ENCODE data around the gene PTPRM. TPM values are rescaled to one million over a fixed set of nuclear protein-coding genes. Genes with fewer than 3 reads are reported as not detected.

The PTPRM gene
- total and polyA plus RNA-seq, 2 experiments from 2014 or later: 1.6 to 5.3 TPM

- no peak for TF ChIP-seq STAT1 (IDR thresholded peaks at IDR 0.05; ENCODE audit: unreplicated experiment)
- no peak for TF ChIP-seq JUNB (IDR thresholded peaks at IDR 0.05; ENCODE audit: unreplicated experiment)
- TF ChIP-seq EZH2 (IDR thresholded peaks at IDR 0.05; ENCODE audit: low read depth, unreplicated experiment): no peak
- TF ChIP-seq, protein P1, sequence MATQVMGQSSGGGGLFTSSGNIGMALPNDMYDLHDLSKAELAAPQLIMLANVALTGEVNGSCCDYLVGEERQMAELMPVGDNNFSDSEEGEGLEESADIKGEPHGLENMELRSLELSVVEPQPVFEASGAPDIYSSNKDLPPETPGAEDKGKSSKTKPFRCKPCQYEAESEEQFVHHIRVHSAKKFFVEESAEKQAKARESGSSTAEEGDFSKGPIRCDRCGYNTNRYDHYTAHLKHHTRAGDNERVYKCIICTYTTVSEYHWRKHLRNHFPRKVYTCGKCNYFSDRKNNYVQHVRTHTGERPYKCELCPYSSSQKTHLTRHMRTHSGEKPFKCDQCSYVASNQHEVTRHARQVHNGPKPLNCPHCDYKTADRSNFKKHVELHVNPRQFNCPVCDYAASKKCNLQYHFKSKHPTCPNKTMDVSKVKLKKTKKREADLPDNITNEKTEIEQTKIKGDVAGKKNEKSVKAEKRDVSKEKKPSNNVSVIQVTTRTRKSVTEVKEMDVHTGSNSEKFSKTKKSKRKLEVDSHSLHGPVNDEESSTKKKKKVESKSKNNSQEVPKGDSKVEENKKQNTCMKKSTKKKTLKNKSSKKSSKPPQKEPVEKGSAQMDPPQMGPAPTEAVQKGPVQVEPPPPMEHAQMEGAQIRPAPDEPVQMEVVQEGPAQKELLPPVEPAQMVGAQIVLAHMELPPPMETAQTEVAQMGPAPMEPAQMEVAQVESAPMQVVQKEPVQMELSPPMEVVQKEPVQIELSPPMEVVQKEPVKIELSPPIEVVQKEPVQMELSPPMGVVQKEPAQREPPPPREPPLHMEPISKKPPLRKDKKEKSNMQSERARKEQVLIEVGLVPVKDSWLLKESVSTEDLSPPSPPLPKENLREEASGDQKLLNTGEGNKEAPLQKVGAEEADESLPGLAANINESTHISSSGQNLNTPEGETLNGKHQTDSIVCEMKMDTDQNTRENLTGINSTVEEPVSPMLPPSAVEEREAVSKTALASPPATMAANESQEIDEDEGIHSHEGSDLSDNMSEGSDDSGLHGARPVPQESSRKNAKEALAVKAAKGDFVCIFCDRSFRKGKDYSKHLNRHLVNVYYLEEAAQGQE (IDR thresholded peaks at IDR 0.05; ENCODE audit: unreplicated experiment): no peak
- TF ChIP-seq ZNF331 (CRISPR knock-in tag; IDR thresholded peaks at IDR 0.05; ENCODE audit: low read depth): no peak
- TF ChIP-seq CREB1 (CRISPR knock-in tag; IDR thresholded peaks at IDR 0.05; ENCODE audit: low read depth): no peak
Measured at GRCh38 chr18:8208716-8209115, 641.6 kb downstream of the PTPRM start (continued).

DNA sequence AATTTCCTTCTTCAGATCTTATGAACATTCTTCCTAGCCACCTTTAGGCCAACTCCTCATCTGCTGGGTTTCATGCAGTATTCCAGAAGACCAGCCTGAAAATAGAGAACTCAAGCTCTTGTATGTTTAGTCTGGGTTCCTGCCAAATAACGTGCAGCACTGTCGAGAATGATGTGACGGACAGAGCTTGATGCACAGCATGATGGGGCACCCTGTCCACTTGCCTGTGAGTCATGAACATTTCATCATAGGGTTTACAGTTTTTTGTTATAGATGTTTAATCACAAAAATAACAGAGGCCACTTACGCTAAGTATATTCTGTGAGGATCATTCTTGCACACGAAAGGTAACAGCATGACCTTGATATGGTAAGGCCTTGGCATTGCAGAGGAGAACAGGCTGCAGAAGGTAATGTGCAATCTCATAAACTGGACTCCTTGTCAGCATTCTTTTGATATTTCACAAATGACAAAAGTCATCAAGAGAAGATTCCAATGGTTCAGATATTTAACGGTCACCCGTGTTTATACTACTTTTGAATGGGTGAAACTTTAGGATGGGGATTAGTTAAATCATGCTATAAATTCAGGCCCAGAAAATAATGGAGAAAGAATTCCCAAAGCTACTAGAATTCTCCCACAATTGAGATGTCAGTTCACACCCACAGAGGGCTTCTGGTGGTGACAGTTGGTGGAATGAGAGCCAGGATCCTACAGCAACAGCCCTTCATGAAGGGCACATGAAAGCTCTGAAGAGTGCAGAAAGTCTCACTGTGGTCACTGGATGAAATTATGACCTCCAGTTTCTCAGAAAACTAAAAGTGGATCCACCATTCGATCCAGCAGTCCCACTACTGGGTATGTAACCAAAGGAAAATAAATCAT is 646.0 kb downstream of the PTPRM start:
- Histone ChIP-seq H3K27me3 (ENCODE audit: insufficient read depth) (no peaks in the 10 kb centered on the region), H3K4me3 (no peak overlapping the region)
- no peak for TF ChIP-seq EZH2 (IDR thresholded peaks at IDR 0.05; ENCODE audit: low read depth, unreplicated experiment)
- TF ChIP-seq ZNF114 (CRISPR knock-in tag; IDR thresholded peaks at IDR 0.05): no peak
- no peak for TF ChIP-seq ZNF331 (CRISPR knock-in tag; IDR thresholded peaks at IDR 0.05; ENCODE audit: low read depth)
- TF ChIP-seq EZH2phosphoT487 (IDR thresholded peaks at IDR 0.05; ENCODE audit: unreplicated experiment): no peak
- TF ChIP-seq NANOG (IDR thresholded peaks at IDR 0.05; ENCODE audit: borderline replicate concordance): no peak
- TF ChIP-seq, protein P2, sequence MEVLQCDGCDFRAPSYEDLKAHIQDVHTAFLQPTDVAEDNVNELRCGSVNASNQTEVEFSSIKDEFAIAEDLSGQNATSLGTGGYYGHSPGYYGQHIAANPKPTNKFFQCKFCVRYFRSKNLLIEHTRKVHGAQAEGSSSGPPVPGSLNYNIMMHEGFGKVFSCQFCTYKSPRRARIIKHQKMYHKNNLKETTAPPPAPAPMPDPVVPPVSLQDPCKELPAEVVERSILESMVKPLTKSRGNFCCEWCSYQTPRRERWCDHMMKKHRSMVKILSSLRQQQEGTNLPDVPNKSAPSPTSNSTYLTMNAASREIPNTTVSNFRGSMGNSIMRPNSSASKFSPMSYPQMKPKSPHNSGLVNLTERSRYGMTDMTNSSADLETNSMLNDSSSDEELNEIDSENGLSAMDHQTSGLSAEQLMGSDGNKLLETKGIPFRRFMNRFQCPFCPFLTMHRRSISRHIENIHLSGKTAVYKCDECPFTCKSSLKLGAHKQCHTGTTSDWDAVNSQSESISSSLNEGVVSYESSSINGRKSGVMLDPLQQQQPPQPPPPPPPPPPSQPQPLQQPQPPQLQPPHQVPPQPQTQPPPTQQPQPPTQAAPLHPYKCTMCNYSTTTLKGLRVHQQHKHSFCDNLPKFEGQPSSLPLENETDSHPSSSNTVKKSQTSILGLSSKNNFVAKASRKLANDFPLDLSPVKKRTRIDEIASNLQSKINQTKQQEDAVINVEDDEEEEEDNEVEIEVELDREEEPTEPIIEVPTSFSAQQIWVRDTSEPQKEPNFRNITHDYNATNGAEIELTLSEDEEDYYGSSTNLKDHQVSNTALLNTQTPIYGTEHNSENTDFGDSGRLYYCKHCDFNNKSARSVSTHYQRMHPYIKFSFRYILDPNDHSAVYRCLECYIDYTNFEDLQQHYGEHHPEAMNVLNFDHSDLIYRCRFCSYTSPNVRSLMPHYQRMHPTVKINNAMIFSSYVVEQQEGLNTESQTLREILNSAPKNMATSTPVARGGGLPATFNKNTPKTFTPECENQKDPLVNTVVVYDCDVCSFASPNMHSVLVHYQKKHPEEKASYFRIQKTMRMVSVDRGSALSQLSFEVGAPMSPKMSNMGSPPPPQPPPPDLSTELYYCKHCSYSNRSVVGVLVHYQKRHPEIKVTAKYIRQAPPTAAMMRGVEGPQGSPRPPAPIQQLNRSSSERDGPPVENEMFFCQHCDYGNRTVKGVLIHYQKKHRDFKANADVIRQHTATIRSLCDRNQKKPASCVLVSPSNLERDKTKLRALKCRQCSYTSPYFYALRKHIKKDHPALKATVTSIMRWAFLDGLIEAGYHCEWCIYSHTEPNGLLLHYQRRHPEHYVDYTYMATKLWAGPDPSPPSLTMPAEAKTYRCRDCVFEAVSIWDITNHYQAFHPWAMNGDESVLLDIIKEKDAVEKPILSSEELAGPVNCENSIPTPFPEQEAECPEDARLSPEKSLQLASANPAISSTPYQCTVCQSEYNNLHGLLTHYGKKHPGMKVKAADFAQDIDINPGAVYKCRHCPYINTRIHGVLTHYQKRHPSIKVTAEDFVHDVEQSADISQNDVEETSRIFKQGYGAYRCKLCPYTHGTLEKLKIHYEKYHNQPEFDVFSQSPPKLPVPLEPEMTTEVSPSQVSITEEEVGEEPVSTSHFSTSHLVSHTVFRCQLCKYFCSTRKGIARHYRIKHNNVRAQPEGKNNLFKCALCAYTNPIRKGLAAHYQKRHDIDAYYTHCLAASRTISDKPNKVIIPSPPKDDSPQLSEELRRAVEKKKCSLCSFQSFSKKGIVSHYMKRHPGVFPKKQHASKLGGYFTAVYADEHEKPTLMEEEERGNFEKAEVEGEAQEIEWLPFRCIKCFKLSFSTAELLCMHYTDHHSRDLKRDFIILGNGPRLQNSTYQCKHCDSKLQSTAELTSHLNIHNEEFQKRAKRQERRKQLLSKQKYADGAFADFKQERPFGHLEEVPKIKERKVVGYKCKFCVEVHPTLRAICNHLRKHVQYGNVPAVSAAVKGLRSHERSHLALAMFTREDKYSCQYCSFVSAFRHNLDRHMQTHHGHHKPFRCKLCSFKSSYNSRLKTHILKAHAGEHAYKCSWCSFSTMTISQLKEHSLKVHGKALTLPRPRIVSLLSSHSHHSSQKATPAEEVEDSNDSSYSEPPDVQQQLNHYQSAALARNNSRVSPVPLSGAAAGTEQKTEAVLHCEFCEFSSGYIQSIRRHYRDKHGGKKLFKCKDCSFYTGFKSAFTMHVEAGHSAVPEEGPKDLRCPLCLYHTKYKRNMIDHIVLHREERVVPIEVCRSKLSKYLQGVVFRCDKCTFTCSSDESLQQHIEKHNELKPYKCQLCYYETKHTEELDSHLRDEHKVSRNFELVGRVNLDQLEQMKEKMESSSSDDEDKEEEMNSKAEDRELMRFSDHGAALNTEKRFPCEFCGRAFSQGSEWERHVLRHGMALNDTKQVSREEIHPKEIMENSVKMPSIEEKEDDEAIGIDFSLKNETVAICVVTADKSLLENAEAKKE (CRISPR knock-in tag; IDR thresholded peaks at IDR 0.05): no peak
- TF ChIP-seq, protein P3, sequence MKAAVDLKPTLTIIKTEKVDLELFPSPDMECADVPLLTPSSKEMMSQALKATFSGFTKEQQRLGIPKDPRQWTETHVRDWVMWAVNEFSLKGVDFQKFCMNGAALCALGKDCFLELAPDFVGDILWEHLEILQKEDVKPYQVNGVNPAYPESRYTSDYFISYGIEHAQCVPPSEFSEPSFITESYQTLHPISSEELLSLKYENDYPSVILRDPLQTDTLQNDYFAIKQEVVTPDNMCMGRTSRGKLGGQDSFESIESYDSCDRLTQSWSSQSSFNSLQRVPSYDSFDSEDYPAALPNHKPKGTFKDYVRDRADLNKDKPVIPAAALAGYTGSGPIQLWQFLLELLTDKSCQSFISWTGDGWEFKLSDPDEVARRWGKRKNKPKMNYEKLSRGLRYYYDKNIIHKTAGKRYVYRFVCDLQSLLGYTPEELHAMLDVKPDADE (IDR thresholded peaks at IDR 0.05): no peak
- no peak for TF ChIP-seq JUNB (IDR thresholded peaks at IDR 0.05; ENCODE audit: unreplicated experiment)

More for the DNA sequence above, 646.0 kb downstream of the PTPRM start:
- DNase-seq (ENCODE audit: low spot score): no peak
- H3K36me3 ChIP-seq (ENCODE audit: insufficient read depth): no peaks in the 10 kb centered on the region
- H3K79me2 ChIP-seq (replicated peaks; ENCODE audit: insufficient read depth): no peaks in the 10 kb centered on the region
- H3K27ac ChIP-seq (ENCODE audit: low read depth): no peak overlapping the region
- no peaks in the 10 kb centered on the region for H3K36me3 Mint-ChIP-seq (ENCODE audit: low read depth)
- no peak overlapping the region for H2AFZ ChIP-seq
- no peak for ATAC-seq
- H3K4me3 Mint-ChIP-seq: no peak overlapping the region
- H3K9me3 Mint-ChIP-seq: no peaks in the 10 kb centered on the region; the same call in 2 of the 3 replicates
- peaks cover 8% of the 10 kb centered on the region; the same call in 1 of the 2 replicates for H3K9me2 ChIP-seq (ENCODE audit: insufficient read depth)
- H3K27me3 Mint-ChIP-seq (ENCODE audit: insufficient read depth, low read depth, poor library complexity): peaks cover 2% of the 10 kb centered on the region
- H4K20me1 ChIP-seq (replicated peaks; ENCODE audit: insufficient read depth): no peaks in the 10 kb centered on the region
- no peak overlapping the region for H3K4me2 ChIP-seq
- H3K27ac Mint-ChIP-seq: no peak overlapping the region
- peaks cover 25% of the 10 kb centered on the region for H3K4me1 Mint-ChIP-seq
- H3K4me1 ChIP-seq (ENCODE audit: insufficient read depth): peaks cover 23% of the 10 kb centered on the region
- no peaks in the 10 kb centered on the region for H3F3A ChIP-seq (replicated peaks; ENCODE audit: low read depth)
